Renal cortical epithelial cell (primary cell): ENCODE measurements around the gene TBC1D23. TPM values are rescaled to one million over a fixed set of nuclear protein-coding genes. Genes with fewer than 3 reads are reported as not detected.
"Not testable (repeated sequence)": the region's sequence is repeated elsewhere in the genome, so short reads cannot be mapped to it uniquely, and the experiment has no call there.

Experiments used
- DNase-seq: peaks from one replicate; pipeline ENCODE4 v3.0.0-alpha.2; 2011; ENCODE audit warnings: low read depth
- total RNA-seq: library from RNA; depleted of rRNA; stranded (reverse); fragments of >200 nt; gene quantifications from 2 replicates; pipeline ENCODE4 v1.2.3, GENCODE V29; 2014

Gene TBC1D23
- 69.3 and 87.7 TPM in 2 replicates for total RNA-seq

GRCh38 chr3:100260685-100261484 lies at the start of gene TBC1D23:
Gene TBC1D23 (plus strand): TSS chr3:100260992. CDS start chr3:100261019, 27 bp downstream.
- peak; percentile 100 for DNase-seq

- peak; percentile 38 for DNase-seq
Observed at GRCh38 chr3:100213891-100214573, 46.8 kb upstream of the TBC1D23 start.

GRCh38 chr3:100214574-100214964 lies 46.2 kb upstream of the TBC1D23 start:
- DNase-seq: no peak

- DNase-seq: no peak
Observed at GRCh38 chr3:100216713-100217112, 44.1 kb upstream of the TBC1D23 start.

GRCh38 chr3:100221159-100221558 lies 39.6 kb upstream of the TBC1D23 start:
- no peak for DNase-seq

GRCh38 chr3:100225193-100225592 lies 35.6 kb upstream of the TBC1D23 start:
- no peak for DNase-seq

- DNase-seq: no peak
Observed at GRCh38 chr3:100225883-100226282, 34.9 kb upstream of the TBC1D23 start.

- DNase-seq: no peak
Observed at GRCh38 chr3:100226712-100227429, 33.9 kb upstream of the TBC1D23 start.

- DNase-seq: no peak
Observed at GRCh38 chr3:100227511-100227921, 33.3 kb upstream of the TBC1D23 start.

GRCh38 chr3:100228247-100228646 lies 32.5 kb upstream of the TBC1D23 start:
- DNase-seq: no peak

- DNase-seq: not testable (repeated sequence)
Observed at GRCh38 chr3:100229188-100229587, 31.6 kb upstream of the TBC1D23 start.

GRCh38 chr3:100230710-100231109 lies 30.1 kb upstream of the TBC1D23 start:
- no peak for DNase-seq

- DNase-seq: no peak
Observed at GRCh38 chr3:100231668-100232067, 29.1 kb upstream of the TBC1D23 start.

GRCh38 chr3:100234364-100234763 lies 26.4 kb upstream of the TBC1D23 start:
- DNase-seq: no peak

GRCh38 chr3:100238599-100238998 lies 22.2 kb upstream of the TBC1D23 start:
- no peak for DNase-seq

GRCh38 chr3:100242471-100242870 lies 18.3 kb upstream of the TBC1D23 start:
- DNase-seq: not testable (repeated sequence)

GRCh38 chr3:100244264-100244663 lies 16.5 kb upstream of the TBC1D23 start:
- DNase-seq: no peak

GRCh38 chr3:100245136-100245535 lies 15.7 kb upstream of the TBC1D23 start:
- DNase-seq: no peak

GRCh38 chr3:100245927-100246326 lies 14.9 kb upstream of the TBC1D23 start:
- peak; percentile 24 for DNase-seq

- no peak for DNase-seq
Observed at GRCh38 chr3:100246999-100247398, 13.8 kb upstream of the TBC1D23 start.

GRCh38 chr3:100252001-100252400 lies 8.8 kb upstream of the TBC1D23 start:
- no peak for DNase-seq

- DNase-seq: peak; percentile 55
Observed at GRCh38 chr3:100254168-100254777, 6.5 kb upstream of the TBC1D23 start.
